Loucy (cell line): ENCODE results near the gene GRB7.

Experiments
- CTCF ChIP-seq: fragments of 200-600 bp; sonication (generic); conservative IDR thresholded peaks from 2 replicates; pipeline ENCODE4 v1.5.1; 2014; ENCODE audit warnings: mild to moderate bottlenecking, antibody characterized with exemption, low read length
- EZH2phosphoT487 ChIP-seq: fragments of 200-600 bp; IDR thresholded peaks from 2 replicates; pipeline ENCODE4 v1.6.1; 2018; ENCODE audit warnings: antibody characterized with exemption, mild to moderate bottlenecking, moderate library complexity, borderline replicate concordance

GRCh38 chr17:39701784-39702422 lies 35.8 kb upstream of the GRB7 start:
- TF ChIP-seq CTCF (no peak), EZH2phosphoT487 (no peak)
